ENCODE data around the gene KCNJ6.
A peak's percentile ranks its signal among the peaks of the same experiment; 100 is the strongest.

The KCNJ6 gene

GRCh38 chr21:37904856-37905255 lies 11.4 kb downstream of the KCNJ6 start:
- no peak for DNase-seq

GRCh38 chr21:37903396-37903795 lies 12.9 kb downstream of the KCNJ6 start:
- no peak for DNase-seq

- DNase-seq = no peak
Measured at GRCh38 chr21:37899146-37899545, 17.1 kb downstream of the KCNJ6 start.

- no peak for DNase-seq
Measured at GRCh38 chr21:37896788-37897187, 19.5 kb downstream of the KCNJ6 start.

GRCh38 chr21:37891972-37892371 lies 24.3 kb downstream of the KCNJ6 start:
- no peak for DNase-seq

GRCh38 chr21:37888659-37889058 lies 27.6 kb downstream of the KCNJ6 start:
- no peak for DNase-seq

- no peak for DNase-seq
Measured at GRCh38 chr21:37886726-37887299, 29.4 kb downstream of the KCNJ6 start.

- DNase-seq = no peak
Measured at GRCh38 chr21:37886120-37886519, 30.1 kb downstream of the KCNJ6 start.

GRCh38 chr21:37878946-37879660 lies 37.2 kb downstream of the KCNJ6 start:
- DNase-seq = no peak

GRCh38 chr21:37877888-37878684 lies 38.2 kb downstream of the KCNJ6 start:
- DNase-seq = no peak

- DNase-seq = no peak
Measured at GRCh38 chr21:37877171-37877570, 39.1 kb downstream of the KCNJ6 start.

GRCh38 chr21:37876561-37876960 lies 39.7 kb downstream of the KCNJ6 start:
- DNase-seq = no peak

GRCh38 chr21:37874904-37875780 lies 41.1 kb downstream of the KCNJ6 start:
- DNase-seq = no peak

GRCh38 chr21:37874481-37874880 lies 41.8 kb downstream of the KCNJ6 start:
- DNase-seq = no peak

- no peak for DNase-seq
Measured at GRCh38 chr21:37873655-37874054, 42.6 kb downstream of the KCNJ6 start.

GRCh38 chr21:37871121-37871862 lies 45.0 kb downstream of the KCNJ6 start:
- DNase-seq = peak; percentile 25

GRCh38 chr21:37870221-37870620 lies 46.0 kb downstream of the KCNJ6 start:
- DNase-seq = no peak

- DNase-seq = no peak
Measured at GRCh38 chr21:37869661-37870060, 46.6 kb downstream of the KCNJ6 start.

- no peak for DNase-seq
Measured at GRCh38 chr21:37868446-37869295, 47.6 kb downstream of the KCNJ6 start.

GRCh38 chr21:37866027-37866426 lies 50.2 kb downstream of the KCNJ6 start:
- no peak for DNase-seq

GRCh38 chr21:37865156-37865555 lies 51.1 kb downstream of the KCNJ6 start:
- DNase-seq = no peak

All from amniotic stem cell (primary cell).